BE2C (cell line): ENCODE measurements around the gene TLR8. TPM values are rescaled to one million over a fixed set of nuclear protein-coding genes. Genes with fewer than 3 reads are reported as not detected.

Experiments used
- DNase-seq: peaks from one replicate; pipeline ENCODE4 v3.0.0-alpha.2; 2020
- H3K27me3 ChIP-seq: fragments of 250-450 bp; sonication (Bioruptor Pico); 2 replicates; pipeline ENCODE4 v1.5.1; 2020; ENCODE audit warnings: mild to moderate bottlenecking
- H3K36me3 ChIP-seq: fragments of 250-450 bp; sonication (Bioruptor Pico); 2 replicates; pipeline ENCODE4 v1.5.1; 2020; ENCODE audit warnings: mild to moderate bottlenecking
- H3K4me1 ChIP-seq: fragments of 250-450 bp; sonication (Bioruptor Pico); 2 replicates; pipeline ENCODE4 v1.5.1; 2020
- H3K4me3 ChIP-seq: 2 replicates; pipeline ENCODE4 v1.5.1; 2011; ENCODE audit warnings: low read depth, low read length
- H3K9me3 ChIP-seq: fragments of 250-450 bp; sonication (Bioruptor Pico); 2 replicates; pipeline ENCODE4 v1.5.1; 2020
- polyA plus RNA-seq: library from polyadenylated mRNA; unstranded; fragments of >200 nt; gene quantifications from one replicate; pipeline ENCODE4 v1.2.1, GENCODE V29; 2012; ENCODE audit warnings: low read depth, missing spikeins; ENCODE audit not compliant: insufficient read length, insufficient read depth
- TF ChIP-seq, protein P1 (sequence below): IDR thresholded peaks from 2 replicates; pipeline ENCODE4 v1.5.1; 2012; ENCODE audit warnings: mild to moderate bottlenecking, low read depth, low read length

TLR8 gene
- not detected for polyA plus RNA-seq

DNA sequence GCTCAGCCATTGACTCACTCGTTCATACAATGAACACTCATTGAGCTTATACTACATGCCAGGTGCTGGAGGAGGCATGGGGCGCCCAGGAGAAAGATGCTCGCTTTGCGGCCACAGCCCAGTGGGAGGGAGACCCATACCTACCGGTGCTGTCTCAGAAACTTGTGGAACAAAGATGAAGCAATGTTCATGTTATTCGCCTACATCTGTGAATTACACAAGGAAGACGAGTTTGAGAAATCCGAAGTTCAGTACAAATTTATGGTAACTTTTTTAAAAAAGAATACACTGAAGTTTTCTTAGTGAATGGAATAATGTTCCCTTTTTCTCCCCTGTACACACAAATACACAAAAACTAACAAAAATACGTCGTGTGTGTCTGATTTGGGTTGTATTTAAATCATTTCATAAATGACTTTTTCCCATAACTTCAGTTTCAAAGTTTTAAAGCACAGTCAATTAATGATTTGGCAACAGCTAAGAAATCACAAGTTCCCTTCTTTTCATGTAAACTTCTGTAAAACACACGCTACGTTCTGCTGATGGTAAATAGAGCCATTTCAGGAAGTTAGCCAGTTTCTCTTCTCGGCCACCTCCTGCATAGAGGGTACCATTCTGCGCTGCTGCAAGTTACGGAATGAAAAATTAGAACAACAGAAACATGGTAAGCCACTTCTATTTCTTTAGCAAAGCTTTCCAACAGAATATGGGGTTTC is at the start of gene TLR8:
Gene TLR8 (plus strand): TSS at position 575 of the 716 bp plus-strand sequence. CDS start 87 bp downstream, at position 662.
- TF ChIP-seq, protein P1, sequence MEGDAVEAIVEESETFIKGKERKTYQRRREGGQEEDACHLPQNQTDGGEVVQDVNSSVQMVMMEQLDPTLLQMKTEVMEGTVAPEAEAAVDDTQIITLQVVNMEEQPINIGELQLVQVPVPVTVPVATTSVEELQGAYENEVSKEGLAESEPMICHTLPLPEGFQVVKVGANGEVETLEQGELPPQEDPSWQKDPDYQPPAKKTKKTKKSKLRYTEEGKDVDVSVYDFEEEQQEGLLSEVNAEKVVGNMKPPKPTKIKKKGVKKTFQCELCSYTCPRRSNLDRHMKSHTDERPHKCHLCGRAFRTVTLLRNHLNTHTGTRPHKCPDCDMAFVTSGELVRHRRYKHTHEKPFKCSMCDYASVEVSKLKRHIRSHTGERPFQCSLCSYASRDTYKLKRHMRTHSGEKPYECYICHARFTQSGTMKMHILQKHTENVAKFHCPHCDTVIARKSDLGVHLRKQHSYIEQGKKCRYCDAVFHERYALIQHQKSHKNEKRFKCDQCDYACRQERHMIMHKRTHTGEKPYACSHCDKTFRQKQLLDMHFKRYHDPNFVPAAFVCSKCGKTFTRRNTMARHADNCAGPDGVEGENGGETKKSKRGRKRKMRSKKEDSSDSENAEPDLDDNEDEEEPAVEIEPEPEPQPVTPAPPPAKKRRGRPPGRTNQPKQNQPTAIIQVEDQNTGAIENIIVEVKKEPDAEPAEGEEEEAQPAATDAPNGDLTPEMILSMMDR, result no peak
- Histone ChIP-seq H3K9me3 (no peaks in the 10 kb centered on the region), H3K4me1 (no peaks in the 10 kb centered on the region), H3K27me3 (no peaks in the 10 kb centered on the region), H3K36me3 (no peaks in the 10 kb centered on the region), H3K4me3 (no peak within 1 kb of the TSS)
- no peak for DNase-seq

DNA sequence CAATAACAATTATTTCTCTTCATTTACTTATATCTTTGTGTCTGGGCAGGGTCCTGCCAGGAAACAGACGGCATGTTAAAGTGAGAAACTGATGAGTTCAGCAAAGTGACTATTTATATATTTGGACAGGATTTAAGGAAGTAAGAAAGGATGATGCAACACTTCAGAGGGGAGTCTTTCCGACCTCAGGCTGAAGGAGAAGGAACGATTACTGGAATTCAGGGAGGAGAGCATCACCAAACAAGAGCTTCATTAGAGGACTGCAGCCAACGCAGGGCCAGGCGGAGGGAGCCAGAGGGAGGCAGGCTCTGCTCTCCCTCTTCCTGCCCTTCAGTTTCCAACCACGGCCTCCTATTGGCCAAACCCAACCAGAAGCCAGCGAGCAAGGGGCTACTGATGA is 41.1 kb upstream of the TLR8 start:
- H3K36me3 ChIP-seq, result no peaks in the 10 kb centered on the region
- H3K4me1 ChIP-seq, result no peaks in the 10 kb centered on the region
- H3K27me3 ChIP-seq, result no peaks in the 10 kb centered on the region
- H3K4me3 ChIP-seq, result no peak overlapping the region
- TF ChIP-seq, protein P1, result 0 out of 2 replicates have a peak, but pooled peaks have one; percentile 6
- peak; percentile 15 for DNase-seq
- H3K9me3 ChIP-seq, result no peaks in the 10 kb centered on the region

DNA sequence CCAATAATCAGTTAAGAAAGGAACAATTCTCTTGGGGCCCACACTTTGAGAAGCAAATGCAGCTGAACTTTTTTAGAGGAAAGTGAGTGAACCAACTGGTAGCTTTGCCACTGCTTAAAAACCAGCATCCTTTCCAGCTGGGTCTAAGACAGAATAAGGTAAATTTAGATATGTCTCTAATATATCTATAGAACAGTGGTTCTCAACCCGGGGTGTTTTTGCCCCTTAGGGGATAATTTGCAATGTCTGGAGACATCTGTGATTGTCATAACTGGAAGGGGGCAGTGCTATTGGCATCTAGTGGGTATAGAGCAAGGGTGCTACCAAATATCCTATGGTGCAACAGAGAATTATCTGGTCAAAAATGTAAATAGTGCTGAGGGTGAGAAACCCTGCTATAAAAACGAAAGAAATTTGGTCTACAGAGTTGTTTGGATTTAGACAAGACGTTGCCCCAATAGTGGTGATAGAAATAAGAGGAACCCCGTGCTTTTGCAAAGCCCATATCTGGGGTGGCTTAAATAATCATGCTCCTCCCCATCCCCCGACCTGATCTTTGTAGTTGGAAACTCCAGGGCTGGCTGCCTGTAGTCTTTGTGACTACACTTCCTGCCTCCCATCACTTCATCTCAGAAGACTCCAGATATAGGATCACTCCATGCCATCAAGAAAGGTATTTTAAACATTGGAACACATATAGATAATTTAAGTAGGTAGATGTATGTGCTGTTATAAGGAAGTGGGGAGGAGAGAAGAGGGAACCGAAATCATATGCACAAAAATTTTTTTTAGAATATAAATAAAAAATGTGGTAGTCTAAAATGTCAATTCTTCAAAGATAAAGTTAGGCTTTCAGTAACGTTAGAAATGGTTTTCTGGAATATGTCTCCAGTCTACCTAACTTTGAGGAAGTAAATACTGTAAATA is 39.7 kb upstream of the TLR8 start, which contains the start of gene TLR7:
Gene TLR7 (plus strand): TSS at position 622 of the 927 bp plus-strand sequence. CDS start 507 bp downstream, outside the sequence.
- DNase-seq, result no peak
- Histone ChIP-seq H3K9me3 (no peaks in the 10 kb centered on the region), H3K4me3 (no peak within 1 kb of the TSS), H3K4me1 (no peaks in the 10 kb centered on the region), H3K27me3 (no peaks in the 10 kb centered on the region), H3K36me3 (no peaks in the 10 kb centered on the region)
- TF ChIP-seq, protein P1, result no peak

DNA sequence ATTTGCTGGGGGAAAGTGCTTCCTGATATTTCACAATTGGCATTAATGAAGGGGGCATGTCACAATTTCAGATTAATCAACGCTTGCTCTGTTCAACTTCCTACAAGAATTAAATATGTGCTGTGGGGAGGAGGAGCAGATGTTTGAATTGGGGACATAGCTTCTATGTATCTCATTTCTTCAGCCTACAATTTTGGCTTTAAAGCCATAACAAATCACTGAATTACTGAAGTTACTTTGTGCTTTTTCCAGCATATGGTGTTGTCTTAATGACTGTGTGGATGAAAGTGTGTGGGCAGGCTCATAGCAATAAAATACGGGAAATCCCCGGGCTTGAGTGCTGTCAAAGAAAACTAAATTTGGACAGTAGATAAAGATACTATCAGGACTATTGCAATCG is 38.7 kb upstream of the TLR8 start:
- Histone ChIP-seq H3K4me3 (no peak overlapping the region), H3K9me3 (no peaks in the 10 kb centered on the region), H3K36me3 (no peaks in the 10 kb centered on the region), H3K27me3 (no peaks in the 10 kb centered on the region), H3K4me1 (no peaks in the 10 kb centered on the region)
- TF ChIP-seq, protein P1, result no peak
- no peak for DNase-seq

DNA sequence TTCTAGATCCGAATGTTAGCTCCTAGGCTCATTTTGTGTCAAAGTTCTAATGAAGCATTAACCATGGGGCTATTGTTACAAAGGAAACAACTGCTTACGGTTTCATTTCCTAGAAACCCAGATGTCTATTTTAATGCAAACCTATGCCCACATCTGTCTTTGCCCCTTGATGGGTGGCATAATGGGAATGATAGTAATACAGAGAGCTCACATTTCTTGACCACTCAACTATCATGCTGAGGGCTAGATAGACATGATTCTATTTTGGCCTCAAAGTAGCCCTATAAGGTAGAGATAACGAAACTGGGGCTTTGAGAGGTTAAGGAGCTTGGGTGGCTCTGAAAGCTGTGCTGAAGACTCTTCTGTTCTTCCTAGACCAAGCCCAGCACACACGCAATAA is 37.7 kb upstream of the TLR8 start:
- TF ChIP-seq, protein P1, result no peak
- Histone ChIP-seq H3K36me3 (no peaks in the 10 kb centered on the region), H3K4me3 (no peak overlapping the region), H3K9me3 (no peaks in the 10 kb centered on the region), H3K4me1 (no peaks in the 10 kb centered on the region), H3K27me3 (no peaks in the 10 kb centered on the region)
- no peak for DNase-seq

DNA sequence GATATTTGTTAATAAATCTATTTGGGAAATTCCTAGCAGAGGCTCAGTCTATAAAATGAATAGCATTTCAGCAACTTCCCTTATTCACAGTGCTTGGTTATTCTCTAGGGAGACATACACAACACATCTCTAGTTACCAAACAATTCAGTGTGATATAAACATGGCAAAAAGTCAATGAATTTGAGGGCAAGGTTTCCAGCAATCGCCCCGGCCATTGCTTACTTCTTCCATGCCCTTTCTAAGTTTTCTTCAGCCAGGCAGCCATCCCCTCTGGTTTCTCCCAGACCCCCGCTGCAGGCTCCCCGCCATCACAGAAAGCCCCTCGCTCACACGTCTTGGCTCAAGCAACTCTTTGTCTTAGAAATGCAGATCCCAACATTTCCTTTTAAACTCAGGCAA is 35.2 kb upstream of the TLR8 start:
- H3K4me3 ChIP-seq, result no peak overlapping the region
- H3K36me3 ChIP-seq, result no peaks in the 10 kb centered on the region
- H3K9me3 ChIP-seq, result no peaks in the 10 kb centered on the region
- no peaks in the 10 kb centered on the region for H3K4me1 ChIP-seq
- no peak for DNase-seq
- H3K27me3 ChIP-seq, result no peaks in the 10 kb centered on the region
- TF ChIP-seq, protein P1, result no peak
